Measurements from ENCODE around the gene SLC44A3.

DNA sequence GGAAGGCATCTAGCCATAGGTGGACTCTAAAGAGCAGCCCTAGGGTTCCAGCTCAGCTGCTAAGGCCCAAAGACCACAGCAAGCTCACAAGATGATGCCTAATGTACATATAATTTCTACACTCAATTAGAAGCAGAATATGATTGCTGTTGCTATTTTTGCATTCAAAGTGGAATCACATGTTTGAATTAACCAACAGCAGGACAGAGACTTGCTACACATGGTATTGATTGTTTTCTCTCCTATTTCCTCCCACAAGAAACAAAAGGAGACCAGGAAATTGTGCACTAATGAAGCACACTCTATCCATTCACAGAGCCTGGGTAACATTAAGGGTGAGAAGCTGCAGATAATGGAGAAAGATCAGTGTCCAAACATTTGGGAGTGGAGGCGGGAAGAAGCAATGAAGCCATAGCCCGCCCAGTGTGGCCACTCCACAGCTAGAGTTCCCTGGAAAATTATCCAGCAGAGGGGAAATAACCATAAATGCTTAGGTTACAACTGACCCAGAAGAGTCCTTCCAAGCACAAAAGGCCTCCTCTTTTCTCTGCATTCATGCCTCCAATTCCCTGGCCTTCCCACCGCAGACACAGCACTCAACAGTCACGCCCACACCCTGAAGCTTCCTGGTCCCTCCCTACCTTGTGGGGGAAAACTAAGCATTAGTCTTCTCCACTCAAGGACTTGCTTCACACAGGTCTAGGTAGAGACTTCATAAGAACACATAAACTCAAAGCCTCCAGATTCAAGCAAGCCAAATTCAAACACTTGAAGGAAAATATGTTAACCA lies 99.3 kb downstream of the SLC44A3 start:
- TF ChIP-seq EP300 (IDR thresholded peaks at IDR 0.05) = no peak
- TF ChIP-seq, protein P1, sequence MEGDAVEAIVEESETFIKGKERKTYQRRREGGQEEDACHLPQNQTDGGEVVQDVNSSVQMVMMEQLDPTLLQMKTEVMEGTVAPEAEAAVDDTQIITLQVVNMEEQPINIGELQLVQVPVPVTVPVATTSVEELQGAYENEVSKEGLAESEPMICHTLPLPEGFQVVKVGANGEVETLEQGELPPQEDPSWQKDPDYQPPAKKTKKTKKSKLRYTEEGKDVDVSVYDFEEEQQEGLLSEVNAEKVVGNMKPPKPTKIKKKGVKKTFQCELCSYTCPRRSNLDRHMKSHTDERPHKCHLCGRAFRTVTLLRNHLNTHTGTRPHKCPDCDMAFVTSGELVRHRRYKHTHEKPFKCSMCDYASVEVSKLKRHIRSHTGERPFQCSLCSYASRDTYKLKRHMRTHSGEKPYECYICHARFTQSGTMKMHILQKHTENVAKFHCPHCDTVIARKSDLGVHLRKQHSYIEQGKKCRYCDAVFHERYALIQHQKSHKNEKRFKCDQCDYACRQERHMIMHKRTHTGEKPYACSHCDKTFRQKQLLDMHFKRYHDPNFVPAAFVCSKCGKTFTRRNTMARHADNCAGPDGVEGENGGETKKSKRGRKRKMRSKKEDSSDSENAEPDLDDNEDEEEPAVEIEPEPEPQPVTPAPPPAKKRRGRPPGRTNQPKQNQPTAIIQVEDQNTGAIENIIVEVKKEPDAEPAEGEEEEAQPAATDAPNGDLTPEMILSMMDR (IDR thresholded peaks at IDR 0.05) = no peak
- TF ChIP-seq POLR2A (IDR thresholded peaks at IDR 0.05) = no peak

All from ovary (tissue), 3 donors.